Loucy (cell line): Measurements from ENCODE around the gene CHST11.

Experiments used
- H2AFZ ChIP-seq: fragments of 200-600 bp; sonication (generic); 2 replicates; pipeline ENCODE4 v1.6.0; 2016; ENCODE audit warnings: antibody characterized with exemption, mild to moderate bottlenecking, low read length, moderate library complexity
- H3F3A ChIP-seq: fragments of 200-600 bp; 2 replicates; pipeline ENCODE4 v1.6.0; 2016; ENCODE audit warnings: antibody characterized with exemption, low read depth, mild to moderate bottlenecking
- H3K27me3 ChIP-seq: fragments of 200-600 bp; sonication (generic); 2 replicates; pipeline ENCODE4 v1.6.1; 2014; ENCODE audit warnings: low read length, mild to moderate bottlenecking; ENCODE audit not compliant: insufficient read depth, poor library complexity, severe bottlenecking
- H3K36me3 ChIP-seq: fragments of 200-600 bp; sonication (generic); 2 replicates; pipeline ENCODE4 v1.6.1; 2016; ENCODE audit warnings: low read length; ENCODE audit not compliant: insufficient read depth
- H3K4me1 ChIP-seq: fragments of 200-600 bp; sonication (generic); 2 replicates; pipeline ENCODE4 v1.5.1; 2014; ENCODE audit warnings: low read length, mild to moderate bottlenecking; ENCODE audit not compliant: insufficient read depth, poor library complexity, severe bottlenecking
- H3K4me2 ChIP-seq: fragments of 200-600 bp; sonication (generic); 2 replicates; pipeline ENCODE4 v1.6.0; 2014; ENCODE audit warnings: antibody characterized with exemption, low read length, low read depth, mild to moderate bottlenecking; ENCODE audit not compliant: poor library complexity, severe bottlenecking
- H3K4me3 ChIP-seq: fragments of 200-600 bp; sonication (generic); 2 replicates; pipeline ENCODE4 v1.5.1; 2014; ENCODE audit warnings: low read length, mild to moderate bottlenecking, mixed read lengths; ENCODE audit not compliant: poor library complexity, severe bottlenecking
- H3K79me2 ChIP-seq: fragments of 200-600 bp; sonication (generic); 2 replicates; pipeline ENCODE4 v1.6.1; 2014; ENCODE audit warnings: low read length; ENCODE audit not compliant: insufficient read depth
- H3K9ac ChIP-seq: fragments of 200-600 bp; sonication (generic); 2 replicates; pipeline ENCODE4 v1.6.0; 2014; ENCODE audit warnings: mild to moderate bottlenecking, low read depth, low read length, moderate library complexity; ENCODE audit not compliant: poor library complexity, severe bottlenecking
- H3K9me2 ChIP-seq: fragments of 200-600 bp; sonication (generic); replicated peaks from 2 replicates; pipeline ENCODE4 v1.6.1; 2016; ENCODE audit warnings: low read depth, low read length, mixed read lengths
- H3K9me3 ChIP-seq: fragments of 200-600 bp; sonication (generic); 2 replicates; pipeline ENCODE4 v1.6.1; 2014; ENCODE audit warnings: mild to moderate bottlenecking, antibody characterized with exemption, low read length, low read depth; ENCODE audit not compliant: insufficient read depth
- H4K20me1 ChIP-seq: fragments of 200-600 bp; sonication (generic); 2 replicates; pipeline ENCODE4 v1.6.0; 2014; ENCODE audit warnings: antibody characterized with exemption, low read length, mild to moderate bottlenecking; ENCODE audit not compliant: insufficient read depth, poor library complexity, severe bottlenecking
- EZH2phosphoT487 ChIP-seq: fragments of 200-600 bp; IDR thresholded peaks from 2 replicates; pipeline ENCODE4 v1.6.1; 2018; ENCODE audit warnings: antibody characterized with exemption, mild to moderate bottlenecking, moderate library complexity, borderline replicate concordance
- TF ChIP-seq, protein P1 (sequence below): fragments of 200-600 bp; sonication (generic); conservative IDR thresholded peaks from 2 replicates; pipeline ENCODE4 v1.5.1; 2014; ENCODE audit warnings: mild to moderate bottlenecking, antibody characterized with exemption, low read length

Gene CHST11

DNA sequence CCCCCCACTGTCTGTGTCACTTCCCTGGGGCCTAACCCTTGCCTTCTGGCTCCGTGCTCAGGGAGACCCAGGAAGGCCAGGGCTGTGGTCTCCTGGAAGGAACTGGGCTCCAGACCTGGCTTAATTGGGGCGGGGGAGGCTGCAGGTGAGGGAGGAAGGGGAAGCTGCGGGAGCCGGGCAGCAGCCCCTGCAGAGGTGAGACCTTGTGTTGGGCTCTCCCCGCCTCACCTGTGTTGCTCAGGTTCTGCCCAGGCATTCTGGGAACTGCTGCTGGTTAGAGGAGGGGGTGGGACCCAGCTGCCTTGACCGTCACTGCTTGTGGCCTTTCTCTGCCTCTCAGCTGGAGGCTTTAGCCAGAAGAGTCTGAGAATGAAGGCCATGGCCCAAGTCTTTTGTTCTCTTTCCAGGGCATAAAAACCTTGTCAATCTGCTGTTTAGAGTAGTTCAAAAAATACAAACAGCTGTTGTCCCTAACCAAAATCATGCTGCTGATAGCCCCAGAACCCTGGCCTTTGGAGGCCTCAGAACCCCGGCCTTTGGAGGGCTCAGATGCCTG lies 247.6 kb downstream of the CHST11 start:
- H3K9ac ChIP-seq, result no peak overlapping the region
- no peaks in the 10 kb centered on the region for H3K9me2 ChIP-seq
- H3K36me3 ChIP-seq, result peaks cover 72% of the 10 kb centered on the region
- H3K4me2 ChIP-seq, result no peak overlapping the region
- no peak overlapping the region for H2AFZ ChIP-seq
- no peaks in the 10 kb centered on the region for H3K27me3 ChIP-seq
- no peaks in the 10 kb centered on the region for H3F3A ChIP-seq
- H3K4me1 ChIP-seq, result no peaks in the 10 kb centered on the region
- no peak for TF ChIP-seq EZH2phosphoT487
- TF ChIP-seq, protein P1, sequence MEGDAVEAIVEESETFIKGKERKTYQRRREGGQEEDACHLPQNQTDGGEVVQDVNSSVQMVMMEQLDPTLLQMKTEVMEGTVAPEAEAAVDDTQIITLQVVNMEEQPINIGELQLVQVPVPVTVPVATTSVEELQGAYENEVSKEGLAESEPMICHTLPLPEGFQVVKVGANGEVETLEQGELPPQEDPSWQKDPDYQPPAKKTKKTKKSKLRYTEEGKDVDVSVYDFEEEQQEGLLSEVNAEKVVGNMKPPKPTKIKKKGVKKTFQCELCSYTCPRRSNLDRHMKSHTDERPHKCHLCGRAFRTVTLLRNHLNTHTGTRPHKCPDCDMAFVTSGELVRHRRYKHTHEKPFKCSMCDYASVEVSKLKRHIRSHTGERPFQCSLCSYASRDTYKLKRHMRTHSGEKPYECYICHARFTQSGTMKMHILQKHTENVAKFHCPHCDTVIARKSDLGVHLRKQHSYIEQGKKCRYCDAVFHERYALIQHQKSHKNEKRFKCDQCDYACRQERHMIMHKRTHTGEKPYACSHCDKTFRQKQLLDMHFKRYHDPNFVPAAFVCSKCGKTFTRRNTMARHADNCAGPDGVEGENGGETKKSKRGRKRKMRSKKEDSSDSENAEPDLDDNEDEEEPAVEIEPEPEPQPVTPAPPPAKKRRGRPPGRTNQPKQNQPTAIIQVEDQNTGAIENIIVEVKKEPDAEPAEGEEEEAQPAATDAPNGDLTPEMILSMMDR, result no peak
- peaks cover 83% of the 10 kb centered on the region for H4K20me1 ChIP-seq
- no peak overlapping the region for H3K4me3 ChIP-seq
- no peaks in the 10 kb centered on the region for H3K9me3 ChIP-seq
- H3K79me2 ChIP-seq, result peaks cover 97% of the 10 kb centered on the region

DNA sequence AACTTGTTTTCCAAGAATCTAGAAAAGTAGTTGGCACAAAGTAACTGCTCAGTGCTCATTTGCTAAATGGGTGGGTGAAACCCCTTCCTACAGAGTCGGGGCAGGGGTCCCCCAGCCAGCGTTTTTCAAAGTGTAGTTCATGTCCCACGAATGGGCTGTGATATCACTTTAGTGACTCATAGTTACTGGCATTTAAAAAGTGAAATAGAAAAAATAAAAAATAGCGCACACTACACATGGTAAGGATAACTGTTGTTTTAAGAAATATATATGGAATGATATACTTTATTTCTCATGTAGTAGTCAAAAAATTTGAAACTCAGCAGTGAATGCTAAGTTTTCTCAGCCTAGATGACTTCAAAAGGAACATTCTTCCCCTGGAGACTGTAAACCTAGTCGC lies 250.4 kb downstream of the CHST11 start:
- H3K9me3 ChIP-seq, result no peaks in the 10 kb centered on the region
- no peaks in the 10 kb centered on the region for H3K4me1 ChIP-seq
- H3K27me3 ChIP-seq, result no peaks in the 10 kb centered on the region
- no peak overlapping the region for H2AFZ ChIP-seq
- H3K36me3 ChIP-seq, result peaks cover 76% of the 10 kb centered on the region
- H3K9me2 ChIP-seq, result no peaks in the 10 kb centered on the region
- H3F3A ChIP-seq, result no peaks in the 10 kb centered on the region
- H3K4me2 ChIP-seq, result no peak overlapping the region
- H3K9ac ChIP-seq, result no peak overlapping the region
- peaks cover 78% of the 10 kb centered on the region for H4K20me1 ChIP-seq
- TF ChIP-seq EZH2phosphoT487, result no peak
- TF ChIP-seq, protein P1, result no peak
- H3K4me3 ChIP-seq, result no peak overlapping the region
- H3K79me2 ChIP-seq, result peaks cover 97% of the 10 kb centered on the region

DNA sequence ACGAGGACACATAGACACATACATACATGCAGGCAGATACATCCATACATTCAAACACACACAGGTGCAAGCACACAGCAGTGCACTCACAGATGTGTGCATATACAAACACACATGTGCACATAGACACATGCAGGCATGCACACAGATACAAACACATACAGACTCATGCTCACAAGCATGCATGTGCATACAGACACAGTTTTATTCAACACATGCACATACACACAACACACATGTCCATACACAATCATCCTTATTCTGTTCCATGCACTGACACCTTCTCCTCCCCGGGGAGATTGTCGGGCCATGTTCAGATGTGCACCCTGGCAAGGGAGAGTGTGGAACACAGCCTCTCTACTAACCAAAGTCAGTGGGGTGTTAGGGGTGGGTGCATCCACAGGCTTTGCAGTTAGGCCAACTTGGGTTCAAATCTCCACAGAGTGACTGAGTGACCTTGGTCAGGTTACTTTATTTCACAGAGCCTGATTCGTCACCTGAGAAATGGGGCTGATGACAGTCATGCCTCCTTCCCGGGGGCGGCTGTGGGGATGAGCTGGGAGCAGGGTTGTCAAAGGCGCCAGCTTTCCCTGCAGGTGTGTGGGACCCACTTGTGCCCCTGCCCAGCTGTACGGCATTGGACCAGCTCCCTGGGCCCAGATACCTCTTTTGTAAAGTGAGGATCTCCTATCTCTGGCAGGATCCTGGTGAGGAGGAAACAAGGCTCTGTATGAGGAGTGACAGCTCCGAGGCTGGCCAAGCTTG lies 251.2 kb downstream of the CHST11 start:
- Histone ChIP-seq H3K9me2 (no peaks in the 10 kb centered on the region), H3K27me3 (no peaks in the 10 kb centered on the region), H3K36me3 (peaks cover 75% of the 10 kb centered on the region), H3K4me3 (no peak overlapping the region), H3K4me1 (no peaks in the 10 kb centered on the region), H3K4me2 (no peak overlapping the region), H2AFZ (no peak overlapping the region), H3F3A (no peaks in the 10 kb centered on the region), H3K9me3 (no peaks in the 10 kb centered on the region), H4K20me1 (peaks cover 76% of the 10 kb centered on the region), H3K9ac (no peak overlapping the region), H3K79me2 (peaks cover 97% of the 10 kb centered on the region)
- TF ChIP-seq EZH2phosphoT487, result no peak
- TF ChIP-seq, protein P1, result no peak
